ENCODE results near the gene ACR.

ACR gene

DNA sequence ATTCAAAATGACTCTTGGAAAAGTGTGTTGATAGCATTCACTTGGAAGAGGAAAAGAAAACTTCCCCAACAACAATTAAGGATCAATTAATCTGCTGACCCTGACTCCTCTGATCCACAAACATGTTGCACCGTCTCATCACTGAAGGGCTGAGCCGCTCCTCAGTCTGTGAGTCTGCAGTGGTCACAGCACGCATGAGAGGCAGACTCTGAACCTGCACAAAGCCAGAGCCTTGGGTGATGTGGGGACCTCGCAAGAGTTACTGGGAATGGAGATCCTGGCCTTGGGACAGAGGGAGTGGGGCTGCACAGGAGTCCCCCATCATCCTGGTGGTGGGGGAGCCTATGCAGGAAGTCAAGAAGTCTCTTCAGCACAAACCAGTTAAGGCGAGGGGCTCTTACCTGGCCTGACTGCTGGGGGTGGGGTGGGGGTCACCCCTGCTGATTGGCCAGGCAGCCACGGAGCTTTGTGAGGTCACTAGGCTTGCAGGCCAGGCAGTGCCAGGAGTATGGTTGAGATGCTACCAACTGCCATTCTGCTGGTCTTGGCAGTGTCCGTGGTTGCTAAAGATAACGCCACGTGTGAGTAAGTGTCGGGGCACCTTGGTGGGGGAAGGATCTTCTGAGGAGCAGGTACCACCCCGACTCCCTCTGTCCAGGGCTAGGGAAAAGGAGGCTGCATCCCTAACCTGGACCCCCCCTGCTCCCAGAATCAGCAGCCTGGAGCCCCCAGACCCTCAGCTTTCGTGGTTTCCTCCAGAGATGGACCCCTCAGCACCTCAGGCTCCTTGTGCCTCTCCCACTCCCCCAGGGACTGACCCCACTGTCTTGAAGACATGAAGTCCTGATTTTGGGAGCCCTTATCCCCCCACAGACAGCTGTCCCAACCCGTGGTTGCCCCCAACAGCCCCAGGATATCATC lies at the start of gene ACR:
TSS of gene ACR (plus strand) at position 477 of the 921 bp plus-strand sequence. CDS start at position 509, 32 bp downstream.
- DNase-seq (ENCODE audit: low read depth): no peak

DNA sequence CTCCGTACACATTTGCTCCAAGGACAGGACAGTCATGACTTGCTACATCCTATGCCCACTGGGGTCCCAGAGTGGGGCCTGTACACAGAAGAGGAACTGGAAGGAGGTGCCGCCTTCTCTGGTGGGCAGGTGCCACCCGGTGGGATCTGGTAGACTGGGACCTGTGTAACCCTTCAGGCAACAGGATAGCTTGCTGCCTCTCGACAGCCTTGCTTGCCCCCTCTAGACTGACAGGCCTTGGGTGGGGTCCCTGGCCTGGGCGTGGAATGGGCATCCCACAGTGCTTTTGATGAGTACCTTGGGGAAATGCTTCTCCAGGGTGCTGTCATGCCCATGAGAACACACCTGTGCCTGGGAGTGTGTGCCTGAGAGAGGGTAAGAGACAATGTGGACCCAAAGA lies 49.6 kb upstream of the ACR start:
- no peak for DNase-seq (ENCODE audit: low read depth)

DNA sequence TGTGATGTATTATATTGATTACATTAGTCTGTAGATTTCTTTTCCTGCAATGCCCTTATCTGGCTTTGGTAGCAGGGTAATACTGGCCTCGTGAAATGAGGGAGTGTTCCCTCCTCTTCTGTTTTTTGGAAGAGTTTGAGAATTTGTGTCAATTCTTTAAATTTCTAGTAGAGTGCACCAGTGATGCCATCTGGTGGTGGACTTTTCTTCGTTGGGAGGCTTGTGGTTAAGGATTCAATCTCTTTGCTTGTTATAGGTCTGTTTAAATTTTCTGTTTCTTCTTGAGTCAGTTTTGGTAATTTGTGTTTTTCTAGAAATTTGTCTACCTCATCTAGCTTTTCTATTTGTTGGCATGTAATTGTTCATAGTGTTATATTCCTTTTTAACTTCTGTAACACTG lies 46.5 kb upstream of the ACR start:
- peak; percentile 44 for DNase-seq (ENCODE audit: low read depth)

DNA sequence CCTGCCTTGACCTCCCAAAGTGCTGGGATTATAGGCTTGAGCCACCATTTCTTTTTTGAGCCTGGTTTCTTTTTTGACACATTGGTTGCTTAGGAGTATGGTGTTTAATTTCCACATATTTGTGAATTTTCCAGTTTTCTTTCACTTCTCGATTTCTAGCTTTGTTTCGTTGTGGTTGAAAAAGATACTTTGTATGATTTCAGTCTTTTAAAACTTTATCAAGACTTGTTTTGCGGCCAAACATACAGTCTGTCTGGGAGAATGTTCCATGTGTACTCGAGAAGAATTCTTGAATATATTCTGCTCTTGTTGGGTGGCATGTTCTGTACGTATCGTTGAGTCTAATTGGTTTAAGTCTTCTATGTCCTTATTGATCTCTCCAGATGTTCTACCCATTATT lies 44.5 kb upstream of the ACR start:
- no peak for DNase-seq (ENCODE audit: low read depth)

DNA sequence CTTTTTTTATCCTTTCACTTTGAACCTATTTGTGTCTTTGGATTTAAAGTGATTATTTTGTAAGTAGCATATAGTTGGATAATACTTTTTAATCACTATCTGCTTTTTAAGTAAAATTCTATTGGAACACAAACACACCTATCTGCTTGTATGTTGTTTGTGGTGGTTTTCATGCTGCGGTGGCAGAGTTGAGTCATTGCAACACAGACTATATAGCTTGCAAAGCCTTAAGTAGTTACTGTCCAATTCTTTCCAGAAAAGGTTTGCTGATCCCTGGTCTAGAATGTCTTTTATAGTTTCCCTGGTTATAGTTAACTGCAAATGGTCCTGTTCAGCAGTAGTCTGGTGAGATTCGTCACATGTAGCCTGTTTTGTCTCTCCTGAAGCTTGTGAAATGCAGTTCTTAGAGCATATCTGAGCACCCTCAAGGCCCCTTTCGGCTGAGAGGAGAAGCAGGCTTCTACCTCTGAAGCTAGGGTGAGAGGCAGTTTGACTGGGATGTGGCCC lies 43.9 kb upstream of the ACR start:
- DNase-seq (ENCODE audit: low read depth): no peak

DNA sequence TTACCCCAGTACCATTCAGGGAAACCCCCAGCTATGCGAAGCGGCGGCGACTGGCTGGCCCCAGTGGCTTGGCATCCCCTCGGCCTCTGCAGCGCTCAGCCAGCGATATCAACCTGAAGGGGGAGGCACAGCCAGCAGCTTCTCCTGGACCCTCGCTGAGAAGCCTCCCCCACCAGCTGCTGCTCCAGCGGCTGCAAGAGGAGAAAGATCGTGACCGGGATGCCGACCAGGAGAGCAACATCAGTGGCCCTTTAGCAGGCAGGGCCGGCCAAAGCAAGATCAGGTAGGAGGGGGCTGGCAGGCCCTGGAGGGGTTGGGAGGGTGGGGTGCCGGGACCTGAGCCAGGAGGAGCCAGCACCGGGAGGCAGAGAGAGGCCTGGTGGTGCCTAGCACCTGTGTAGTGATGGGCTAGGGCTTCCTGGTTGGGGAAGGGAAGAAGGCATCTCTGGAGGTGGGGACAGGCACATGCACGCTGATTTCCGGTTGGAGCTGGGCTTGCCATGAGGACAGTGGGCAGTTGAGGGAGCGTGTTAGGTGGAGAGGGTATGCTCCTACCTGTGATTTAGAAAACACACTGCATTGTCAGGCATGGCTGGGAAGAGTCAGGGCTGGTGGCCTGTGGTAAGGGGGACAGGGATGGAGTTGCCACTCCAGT lies 43.1 kb upstream of the ACR start:
- DNase-seq (ENCODE audit: low read depth): no peak

DNA sequence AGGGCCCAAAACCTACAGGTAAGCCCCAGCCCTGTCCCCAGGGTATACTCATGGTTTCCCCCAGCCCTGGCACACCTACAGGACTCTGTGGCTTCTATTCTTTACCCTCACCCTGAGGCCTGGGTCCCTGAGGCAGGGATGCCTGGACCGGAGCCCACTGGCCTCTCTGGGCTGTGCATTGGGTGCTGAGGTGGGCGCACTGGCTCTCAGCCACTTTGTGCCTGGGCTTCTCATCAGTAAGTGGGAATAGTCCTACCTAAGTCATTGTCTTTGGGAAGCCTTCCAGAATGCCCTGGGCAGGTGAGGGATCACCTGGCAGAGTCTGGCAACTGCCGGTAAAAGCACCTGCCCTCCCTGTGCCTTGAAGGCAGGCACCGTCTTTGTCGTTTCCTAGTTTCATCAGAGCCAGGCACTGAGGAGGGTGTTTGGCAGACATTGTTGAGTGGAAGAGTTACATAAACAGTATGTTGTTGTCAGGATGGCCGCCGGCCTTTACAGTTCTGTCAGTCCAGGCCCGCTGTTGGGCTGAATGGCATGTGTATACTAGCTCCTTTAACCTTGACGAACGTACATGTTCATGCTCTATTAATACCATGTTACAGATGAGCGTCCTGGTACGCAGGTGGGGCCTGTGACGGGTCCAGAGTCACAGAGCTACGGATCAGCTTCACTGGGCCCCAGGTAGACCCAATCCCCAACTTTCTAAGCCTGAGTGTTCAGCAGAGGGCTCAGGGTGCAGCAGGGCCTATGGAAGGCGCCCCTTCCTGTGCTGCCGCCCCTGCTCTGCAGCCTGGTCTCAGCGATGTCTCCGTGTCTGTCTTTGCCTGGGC lies 42.4 kb upstream of the ACR start:
- DNase-seq (ENCODE audit: low read depth): no peak

DNA sequence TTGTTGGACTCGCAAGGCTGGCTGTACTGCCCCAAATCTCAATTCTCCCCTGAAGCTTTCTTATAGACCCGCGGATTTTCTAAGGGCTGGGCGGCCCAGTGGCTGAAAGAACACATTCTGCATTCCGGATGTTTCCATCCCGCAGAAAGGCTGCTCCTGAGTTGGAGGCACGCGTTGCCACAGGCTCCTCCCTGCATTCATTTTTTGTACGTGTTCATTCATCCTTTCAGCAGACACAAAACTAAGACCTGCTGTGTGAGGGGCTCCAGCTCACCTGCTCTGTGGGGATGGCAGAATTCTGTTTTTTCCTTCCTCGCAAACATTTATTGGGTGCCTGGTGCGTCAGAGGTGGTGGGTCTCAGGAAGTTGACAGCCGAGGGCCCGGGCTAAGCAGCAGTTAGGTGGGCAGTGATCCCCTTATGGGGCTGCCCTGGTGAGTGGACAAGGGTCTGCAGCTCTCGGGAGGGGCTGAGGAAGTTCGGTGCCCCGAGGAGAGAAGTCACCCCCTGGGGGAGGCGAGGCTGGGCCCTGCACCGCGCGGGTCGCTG lies 41.7 kb upstream of the ACR start:
- no peak for DNase-seq (ENCODE audit: low read depth)

DNA sequence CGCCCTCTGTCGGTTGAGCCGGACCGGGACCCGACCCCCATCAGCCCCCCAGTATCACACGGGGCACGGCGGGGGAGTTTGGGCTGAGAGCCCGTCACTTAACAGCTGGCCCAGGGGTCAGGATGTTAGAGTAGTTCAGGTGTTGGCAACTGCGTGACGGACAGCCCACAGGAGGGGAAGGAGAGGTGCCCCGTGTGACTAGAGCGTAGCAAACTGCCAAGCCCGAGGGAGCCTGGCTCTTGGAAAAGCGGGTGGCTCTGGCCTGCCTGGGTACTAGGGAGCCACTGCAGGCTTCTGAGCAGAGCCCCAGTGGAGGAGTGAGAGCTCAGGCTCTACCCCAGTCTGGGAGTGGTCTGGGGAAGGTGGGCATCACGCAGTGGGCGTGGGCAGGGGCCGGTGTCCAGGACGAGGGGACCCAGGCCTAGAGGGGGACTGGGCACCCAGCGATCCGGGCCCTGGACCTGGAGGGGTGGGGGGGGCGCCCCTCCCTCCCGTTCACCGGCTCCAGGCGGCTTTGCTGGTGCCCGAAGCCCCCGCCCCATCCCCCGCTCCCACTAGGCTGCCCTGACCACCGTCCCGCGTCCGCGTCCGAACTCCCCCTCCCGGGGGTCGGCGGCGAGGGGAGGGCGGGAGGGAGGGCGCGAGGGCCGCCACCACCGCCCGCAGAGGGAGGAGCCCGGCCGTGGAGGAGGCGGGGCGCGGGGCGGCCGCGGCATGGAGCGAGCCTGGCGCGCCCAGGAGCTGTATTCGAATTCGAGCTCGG lies 41.0 kb upstream of the ACR start:
- peak; percentile 15 for DNase-seq (ENCODE audit: low read depth)

DNA sequence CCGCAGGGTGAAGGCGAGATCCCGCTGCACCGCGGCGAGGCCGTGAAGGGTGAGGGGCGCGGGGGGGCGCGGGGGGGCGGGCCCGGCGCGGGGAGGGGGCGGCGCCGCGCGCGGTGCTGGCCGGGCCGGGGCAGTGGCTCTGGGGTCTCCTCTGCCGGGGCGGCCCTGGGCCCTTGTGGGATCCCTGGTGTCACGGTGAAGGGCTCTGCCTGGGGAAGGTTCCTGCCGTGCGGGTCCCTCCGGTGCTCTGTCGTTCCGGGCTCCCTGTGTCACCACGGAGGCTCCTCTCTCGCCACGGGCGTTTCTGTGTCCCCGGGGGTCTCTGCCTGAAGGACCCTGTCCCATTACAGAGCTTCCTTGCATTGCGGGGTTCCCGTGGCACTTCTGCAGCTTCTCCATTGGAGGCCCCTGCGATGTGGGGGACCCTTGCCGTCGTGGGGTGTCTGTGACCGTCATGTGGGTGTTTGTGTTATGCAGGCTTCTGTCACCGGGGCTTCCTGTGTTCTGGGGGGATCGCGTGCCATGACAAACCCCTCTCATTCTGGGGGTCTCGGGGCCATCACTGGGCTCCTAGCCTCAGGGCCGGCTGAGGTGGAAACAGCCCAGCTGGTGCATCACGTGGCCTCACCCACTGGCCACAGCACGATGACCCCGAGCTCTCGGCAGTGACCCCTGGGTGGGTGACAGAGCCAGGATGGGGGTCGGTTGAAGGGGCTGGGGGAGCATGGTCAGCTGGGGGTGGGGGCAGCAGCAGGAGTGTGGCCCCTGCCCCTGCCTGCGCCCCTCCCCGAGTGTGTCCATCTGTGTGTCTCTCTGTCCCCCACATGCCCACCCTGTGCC lies 40.1 kb upstream of the ACR start:
- DNase-seq (ENCODE audit: low read depth): no peak

DNA sequence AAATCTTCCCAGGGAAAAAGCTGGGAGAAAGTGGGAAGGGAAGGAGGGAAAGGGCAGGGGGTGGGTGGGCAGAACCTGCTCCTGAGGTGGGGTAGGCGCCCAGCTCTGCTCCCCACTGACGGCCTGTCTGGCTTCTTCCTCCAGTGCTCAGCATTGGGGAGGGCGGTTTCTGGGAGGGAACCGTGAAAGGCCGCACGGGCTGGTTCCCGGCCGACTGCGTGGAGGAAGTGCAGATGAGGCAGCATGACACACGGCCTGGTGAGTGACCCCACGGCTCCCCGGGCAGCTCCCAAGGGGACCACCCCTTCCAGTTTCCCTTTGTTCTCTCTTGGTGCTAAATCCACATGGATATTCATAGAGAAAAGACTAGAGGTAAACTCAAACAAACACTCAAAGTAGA lies 39.5 kb upstream of the ACR start:
- no peak for DNase-seq (ENCODE audit: low read depth)

DNA sequence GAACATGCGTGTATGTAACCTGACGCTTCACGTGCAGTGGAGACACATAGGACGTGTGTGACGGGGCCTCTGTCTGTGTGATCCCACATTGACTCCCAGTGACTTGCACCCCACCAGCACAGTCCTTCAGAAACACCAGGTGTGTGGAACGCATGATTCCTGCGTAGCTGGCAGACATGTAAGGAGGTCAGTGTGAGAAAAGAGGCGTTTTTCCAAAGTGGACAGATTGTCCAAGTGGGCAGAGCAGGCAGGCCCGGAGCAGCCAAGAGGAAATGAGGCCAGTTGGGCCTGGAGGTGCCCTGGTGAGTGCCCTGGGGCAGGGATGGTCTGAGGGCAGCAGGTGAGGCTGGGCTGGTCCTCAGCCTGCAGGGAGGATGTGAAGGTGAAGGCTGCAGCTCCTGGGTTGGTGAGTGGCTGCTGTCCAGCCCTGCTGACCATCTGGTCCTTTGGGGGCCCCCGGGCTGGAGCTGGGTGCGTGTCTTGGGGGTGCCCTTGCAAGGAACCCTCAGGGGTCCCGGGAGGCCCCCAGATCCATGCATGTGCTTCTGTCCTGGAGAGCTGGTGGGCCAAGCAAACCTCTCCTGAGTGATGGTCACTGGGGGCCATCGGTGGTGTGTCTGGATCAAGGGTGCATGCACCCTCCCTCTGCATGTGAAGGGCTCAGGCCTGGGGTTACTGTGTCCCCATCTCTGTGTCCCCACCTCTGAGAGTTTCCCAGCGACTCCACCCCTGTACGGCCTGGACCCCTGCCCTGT lies 38.8 kb upstream of the ACR start:
- no peak for DNase-seq (ENCODE audit: low read depth)

DNA sequence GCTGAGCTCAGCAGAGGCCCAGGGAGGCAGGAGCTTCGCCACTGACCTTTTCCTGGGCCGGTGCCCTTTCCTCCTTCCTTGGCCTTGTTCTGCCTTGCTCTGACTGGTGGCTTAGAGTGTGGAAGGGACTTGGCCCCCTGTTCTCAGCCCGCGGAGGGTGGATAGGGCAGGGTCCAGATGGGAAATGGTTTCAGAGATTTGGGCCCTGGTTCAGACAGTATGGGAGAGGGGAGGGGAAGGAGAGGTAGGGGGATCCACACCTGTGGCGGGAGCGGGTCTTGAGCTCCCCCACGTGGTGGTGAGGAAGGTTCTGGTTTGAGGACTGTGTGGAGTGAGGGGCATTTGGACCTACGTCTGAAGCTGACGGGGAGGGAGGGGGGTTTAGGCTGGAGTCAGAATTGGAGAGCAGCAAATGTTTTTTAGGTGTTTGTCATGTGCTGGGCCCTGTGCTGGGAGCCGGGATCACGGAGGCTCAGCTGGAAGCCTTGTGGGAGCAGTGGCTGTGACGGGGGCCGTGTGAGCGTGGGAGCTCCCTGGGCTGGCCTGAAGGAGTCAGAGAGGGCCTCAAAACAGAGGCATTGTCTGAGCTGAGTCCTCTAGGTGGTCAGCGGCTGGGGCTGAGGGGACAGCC lies 38.1 kb upstream of the ACR start:
- no peak for DNase-seq (ENCODE audit: low read depth)

DNA sequence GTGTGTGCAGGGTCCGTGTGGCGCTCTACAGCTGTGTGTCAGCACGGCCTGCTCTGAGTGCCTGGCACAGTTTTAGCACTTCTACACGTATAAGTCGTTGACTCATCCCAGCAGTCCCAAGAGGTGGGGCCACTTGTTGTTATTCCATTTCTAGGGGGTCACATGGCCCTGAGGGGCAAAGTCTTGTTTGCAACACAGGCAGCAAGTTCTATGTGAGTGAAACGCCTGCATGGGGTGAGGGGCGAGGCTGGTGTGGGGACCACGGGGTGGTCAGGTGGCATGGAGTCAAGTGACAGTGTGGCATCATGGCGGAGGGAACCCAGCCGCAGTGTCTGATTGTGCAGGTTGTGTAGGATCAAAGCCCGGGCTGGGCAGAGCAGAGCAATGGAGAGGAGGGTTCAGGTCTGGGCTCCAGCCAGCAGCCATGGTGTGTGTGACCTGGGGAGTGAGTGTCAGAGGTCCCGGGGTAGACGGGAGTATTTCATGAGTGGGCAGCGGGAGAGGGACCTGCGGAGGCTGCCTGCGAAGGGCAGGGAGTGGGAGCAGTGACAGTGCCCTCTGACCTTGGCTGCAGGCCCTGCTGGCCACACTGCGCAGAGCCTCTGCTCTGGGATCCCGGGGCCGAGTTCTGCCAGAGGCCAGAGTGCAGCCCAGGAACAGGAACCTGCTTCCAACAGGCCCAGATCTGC lies 37.5 kb upstream of the ACR start:
- DNase-seq (ENCODE audit: low read depth): no peak

DNA sequence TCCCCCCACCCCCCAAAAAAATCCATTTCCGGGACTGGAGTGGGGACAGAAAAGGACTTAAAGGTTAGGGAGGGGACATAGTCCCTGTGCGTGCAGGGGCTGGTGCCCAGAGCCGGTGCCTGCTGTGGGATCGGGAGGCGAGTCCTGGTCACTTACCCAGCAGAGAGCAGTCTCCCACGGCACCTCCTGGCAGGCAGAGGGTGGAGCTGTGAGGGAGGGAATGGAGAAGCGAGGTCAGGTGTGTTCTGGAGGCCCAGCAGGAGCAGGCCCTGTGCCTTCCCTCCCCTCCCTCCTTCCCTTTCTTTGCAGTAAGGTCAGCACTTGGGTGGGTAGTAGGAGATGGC lies 37.0 kb upstream of the ACR start:
- no peak for DNase-seq (ENCODE audit: low read depth)

DNA sequence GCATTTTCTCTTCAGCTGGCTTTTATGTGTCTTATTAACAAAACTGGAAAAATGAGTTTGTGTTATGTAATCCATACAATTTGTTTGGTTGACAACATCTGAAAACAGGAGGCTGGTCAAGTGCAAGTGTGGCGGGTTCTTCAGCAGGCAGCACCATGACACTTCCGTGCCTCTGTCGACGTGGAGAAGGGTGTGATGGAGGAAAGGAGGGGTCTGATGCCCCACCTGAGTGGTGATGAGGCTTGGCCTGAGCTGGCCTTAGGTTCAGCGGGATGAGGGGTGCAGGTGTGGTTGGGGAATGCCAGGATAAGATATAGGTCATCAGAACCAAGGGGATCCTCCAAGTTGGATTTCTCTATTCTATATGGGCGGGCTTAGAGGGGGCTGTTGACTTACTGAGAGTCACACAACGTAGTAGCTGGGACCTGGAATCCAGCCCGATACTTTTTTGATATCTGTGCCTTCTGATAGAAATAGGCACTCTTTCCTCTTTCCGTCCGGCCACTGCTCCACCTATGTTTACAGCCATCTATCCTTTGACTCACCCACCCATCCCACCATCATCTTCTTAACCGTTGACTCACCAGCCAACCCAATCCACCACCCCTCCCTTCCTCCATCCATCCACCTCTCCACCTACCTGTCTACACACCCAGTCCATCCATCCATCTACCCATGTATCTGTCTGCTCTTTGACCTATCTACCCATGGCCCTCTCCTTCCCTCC lies 36.4 kb upstream of the ACR start:
- no peak for DNase-seq (ENCODE audit: low read depth)

DNA sequence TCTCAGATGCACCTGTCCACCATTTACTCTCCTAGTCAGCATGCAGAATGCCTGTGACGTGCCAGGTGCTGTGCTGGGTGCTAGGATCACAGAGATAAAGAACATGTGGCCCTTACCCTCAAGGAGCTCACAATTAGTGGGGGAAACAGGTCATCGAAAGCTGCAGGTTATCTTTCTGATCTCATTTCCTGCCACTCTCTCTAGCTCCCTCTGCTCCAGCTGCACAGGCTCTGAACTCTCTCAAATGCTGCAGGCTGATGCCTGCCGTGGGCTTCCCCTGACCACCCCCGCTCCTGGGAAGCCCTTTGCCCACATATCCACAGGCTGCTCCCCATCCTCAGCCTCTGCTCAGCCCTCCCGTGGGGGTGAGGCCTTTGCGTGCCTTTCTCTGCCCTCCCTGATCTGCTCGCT lies 35.7 kb upstream of the ACR start:
- no peak for DNase-seq (ENCODE audit: low read depth)
